ENCODE measurements around the gene UBQLN4.

DNA sequence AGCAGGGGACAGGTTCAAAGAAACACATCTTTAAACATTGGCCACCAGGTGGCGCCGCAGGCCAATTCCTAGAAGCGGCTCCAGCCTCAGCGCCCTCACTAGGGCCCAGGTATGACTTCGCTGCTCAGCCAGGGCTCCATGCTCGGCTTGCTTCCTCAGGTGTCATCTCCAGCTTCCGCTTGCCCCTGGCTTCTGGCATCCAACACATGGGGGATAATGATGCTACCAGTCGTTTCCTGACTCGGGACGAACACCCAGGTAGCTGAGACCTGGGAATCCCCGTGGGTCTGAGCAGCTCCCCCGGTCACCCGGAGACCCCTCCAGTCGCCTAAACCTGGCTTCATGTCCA, 37.2 kb upstream of the UBQLN4 start:
- TF ChIP-seq TCF7 (CRISPR knock-in tag; IDR thresholded peaks at IDR 0.05; ENCODE audit: low read depth) (no peak), CTCF (IDR thresholded peaks at IDR 0.05) (peak; percentile 87), MAX (CRISPR knock-in tag; IDR thresholded peaks at IDR 0.05) (no peak), JUN (CRISPR knock-in tag; IDR thresholded peaks at IDR 0.05) (no peak), OVOL2 (CRISPR knock-in tag; IDR thresholded peaks at IDR 0.05; ENCODE audit: borderline replicate concordance) (no peak)
- TF ChIP-seq, protein P1, sequence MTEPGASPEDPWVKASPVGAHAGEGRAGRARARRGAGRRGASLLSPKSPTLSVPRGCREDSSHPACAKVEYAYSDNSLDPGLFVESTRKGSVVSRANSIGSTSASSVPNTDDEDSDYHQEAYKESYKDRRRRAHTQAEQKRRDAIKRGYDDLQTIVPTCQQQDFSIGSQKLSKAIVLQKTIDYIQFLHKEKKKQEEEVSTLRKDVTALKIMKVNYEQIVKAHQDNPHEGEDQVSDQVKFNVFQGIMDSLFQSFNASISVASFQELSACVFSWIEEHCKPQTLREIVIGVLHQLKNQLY (CRISPR knock-in tag; IDR thresholded peaks at IDR 0.05): no peak

All from WTC11 (cell line).